ENCODE measurements around the gene ZNF253. TPM values are rescaled to one million over a fixed set of nuclear protein-coding genes. Genes with fewer than 3 reads are reported as not detected.
"Not testable (repeated sequence)": the region's sequence is repeated elsewhere in the genome, so short reads cannot be mapped to it uniquely, and the experiment has no call there.

Gene ZNF253
- total and polyA plus RNA-seq, 4 experiments from 2014 or later: 5.5 to 25.8 (median 16.3) TPM

GRCh38 chr19:19860756-19861390, 4.8 kb upstream of the ZNF253 start:
- peaks cover 0 to 1% of the 10 kb centered on the region in 2 donors for H3K27me3 Mint-ChIP-seq
- no peaks in the 10 kb centered on the region for H3K27me3 ChIP-seq (ENCODE audit: insufficient read depth, low read length)
- ChIA-PET POLR2A (ENCODE audit: partially characterized antibody) (interaction anchor here (1.0 to 2.7 kb wide), 7 partner anchors 11 to 193 kb away, joined by 3 to 14 read pairs (median 6); partner anchors contain the start of genes ZNF101, ZNF506 and ZNF93), CTCF (ENCODE audit: partially characterized antibody) (interaction anchor here (0.6 to 1.5 kb wide), 8 partner anchors 10 to 328 kb away, joined by 3 to 4 read pairs (median 3); partner anchors contain the start of gene ZNF506)
- intact Hi-C loops (cut with micrococcal nuclease): no loop called here
- H3K4me3 Mint-ChIP-seq: peak overlapping the region; percentile 31 to 85 (median 54)
- H3K36me3 Mint-ChIP-seq: peaks cover under 1 to 4% of the 10 kb centered on the region in 2 donors
- no peaks in the 10 kb centered on the region for H3K9me3 Mint-ChIP-seq
- peaks cover 2 to 14% (median 8%) of the 10 kb centered on the region in 4 donors for H3K4me1 Mint-ChIP-seq
- no peaks in the 10 kb centered on the region for H3K9me3 ChIP-seq (ENCODE audit: control insufficient read depth in 1 of 2, low read length in 2 of 2)
- H3K27ac Mint-ChIP-seq: peak overlapping the region in 2 of 7 donors; percentile 53 to 86
- H3K36me3 ChIP-seq (ENCODE audit: insufficient read depth, low read length): no peaks in the 10 kb centered on the region
- peak; percentile 50 to 77 (median 61) for DNase-seq
- no peaks in the 10 kb centered on the region for H3K4me1 ChIP-seq (ENCODE audit: insufficient read depth, low read length)
- H3K4me3 ChIP-seq (ENCODE audit: low read length in 2 of 2): no peak overlapping the region
- no peak overlapping the region for H3K27ac ChIP-seq (ENCODE audit: low read depth, low read length)

- ChIA-PET CTCF (ENCODE audit: partially characterized antibody) (interaction anchor here (0.8 to 1.9 kb wide), 4 partner anchors 11 to 335 kb away, joined by 3 to 4 read pairs (median 4); partner anchors contain the start of gene ZNF506), POLR2A (ENCODE audit: partially characterized antibody) (interaction anchor here (0.6 to 5.0 kb wide), 21 partner anchors 10 to 1703 kb away, joined by 3 to 132 read pairs (median 6); partner anchors contain the start of genes ATP13A1, ZNF101, ZNF14 and ZNF506)
- Mint-ChIP-seq H3K36me3 (peaks cover 3 to 17% of the 10 kb centered on the region in 2 donors), H3K27me3 (no peaks in the 10 kb centered on the region), H3K4me1 (peaks cover 24 to 54% (median 34%) of the 10 kb centered on the region in 4 donors), H3K27ac (peak overlapping the region; percentile 98 to 99 (median 98)), H3K9me3 (no peaks in the 10 kb centered on the region), H3K4me3 (peak overlapping the region; percentile 99 to 100 (median 100))
- peak overlapping the region; percentile 92 for H3K4me3 ChIP-seq (ENCODE audit: low read length in 2 of 2)
- H3K36me3 ChIP-seq (ENCODE audit: insufficient read depth, low read length): no peaks in the 10 kb centered on the region
- DNase-seq: peak in 4 of 5 donors; percentile 50 to 64 (median 52)
- H3K27ac ChIP-seq (ENCODE audit: low read depth, low read length): peak overlapping the region; percentile 75
- no peaks in the 10 kb centered on the region for H3K9me3 ChIP-seq (ENCODE audit: control insufficient read depth in 1 of 2, low read length in 2 of 2)
- H3K4me1 ChIP-seq (ENCODE audit: insufficient read depth, low read length): peaks cover 38% of the 10 kb centered on the region
- H3K27me3 ChIP-seq (ENCODE audit: insufficient read depth, low read length): no peaks in the 10 kb centered on the region
- intact Hi-C loops (cut with micrococcal nuclease): loop anchor here (1.0 kb wide), 4 partner anchors 45 to 203 kb away; partner anchors contain the start of genes ATP13A1, ZNF14 and ZNF506
Measured at GRCh38 chr19:19866611-19867248, 1.0 kb downstream of the ZNF253 start.

- H3K27ac Mint-ChIP-seq; H3K27ac ChIP-seq (ENCODE audit: low read depth, low read length); DNase-seq; H3K27me3 Mint-ChIP-seq; H3K36me3 ChIP-seq (ENCODE audit: insufficient read depth, low read length); H3K9me3 ChIP-seq (ENCODE audit: control insufficient read depth in 1 of 2, low read length in 2 of 2); intact Hi-C loops (cut with micrococcal nuclease); H3K27me3 ChIP-seq (ENCODE audit: insufficient read depth, low read length); H3K4me3 ChIP-seq (ENCODE audit: low read length in 2 of 2); H3K9me3 Mint-ChIP-seq; H3K4me3 Mint-ChIP-seq: not testable (repeated sequence)
- H3K36me3 Mint-ChIP-seq: peaks cover 9 to 30% of the 10 kb centered on the region in 2 donors
- peaks cover 42% of the 10 kb centered on the region for H3K4me1 ChIP-seq (ENCODE audit: insufficient read depth, low read length)
- ChIA-PET POLR2A (ENCODE audit: partially characterized antibody) (interaction anchor here (1.3 to 2.7 kb wide), 4 partner anchors 31 to 202 kb away, joined by 4 to 21 read pairs (median 10); partner anchors contain the start of genes ZNF101, ZNF506 and ZNF93), CTCF (ENCODE audit: partially characterized antibody) (interaction anchor here (1.1 to 2.8 kb wide), 4 partner anchors 31 to 338 kb away, joined by 3 to 9 read pairs (median 6); partner anchors contain the start of genes ZNF506 and ZNF93)
- H3K4me1 Mint-ChIP-seq: peaks cover 30 to 58% (median 45%) of the 10 kb centered on the region in 4 donors
Measured at GRCh38 chr19:19870086-19870485, 4.4 kb downstream of the ZNF253 start.

- Histone ChIP-seq H3K4me1 (ENCODE audit: insufficient read depth, low read length) (peaks cover 39% of the 10 kb centered on the region), H3K27me3 (ENCODE audit: insufficient read depth, low read length) (no peaks in the 10 kb centered on the region), H3K27ac (ENCODE audit: low read depth, low read length) (peak overlapping the region; percentile 1), H3K4me3 (ENCODE audit: low read length in 2 of 2) (no peak overlapping the region), H3K36me3 (ENCODE audit: insufficient read depth, low read length) (no peaks in the 10 kb centered on the region), H3K9me3 (ENCODE audit: control insufficient read depth in 1 of 2, low read length in 2 of 2) (no peaks in the 10 kb centered on the region)
- Mint-ChIP-seq H3K4me1 (peaks cover 35 to 50% (median 40%) of the 10 kb centered on the region in 4 donors), H3K4me3 (peak overlapping the region in 3 of 8 donors; percentile 18 to 38 (median 27)), H3K27ac (peak overlapping the region in 4 of 7 donors; percentile 0 to 70 (median 31)), H3K27me3 (no peaks in the 10 kb centered on the region), H3K36me3 (peaks cover 22 to 28% of the 10 kb centered on the region in 2 donors), H3K9me3 (peaks cover 0 to 7% (median 0%) of the 10 kb centered on the region in 8 donors)
- ChIA-PET CTCF (ENCODE audit: partially characterized antibody) (interaction anchor here (2.2 to 2.8 kb wide), 2 partner anchors 29 to 340 kb away, joined by 8 to 9 read pairs; partner anchors contain the start of gene ZNF93), POLR2A (ENCODE audit: partially characterized antibody) (interaction anchor here (0.6 to 2.7 kb wide), 8 partner anchors 12 to 228 kb away, joined by 3 to 21 read pairs (median 5); partner anchors contain the start of genes ZNF101 and ZNF506)
- intact Hi-C loops (cut with micrococcal nuclease): no loop called here
- no peak for DNase-seq
Measured at GRCh38 chr19:19871932-19872331, 6.2 kb downstream of the ZNF253 start.

- Histone ChIP-seq H3K27ac (ENCODE audit: low read depth, low read length) (no peak overlapping the region), H3K4me3 (ENCODE audit: low read length in 2 of 2) (no peak overlapping the region), H3K27me3 (ENCODE audit: insufficient read depth, low read length) (no peaks in the 10 kb centered on the region), H3K36me3 (ENCODE audit: insufficient read depth, low read length) (no peaks in the 10 kb centered on the region), H3K9me3 (ENCODE audit: control insufficient read depth in 1 of 2, low read length in 2 of 2) (no peaks in the 10 kb centered on the region), H3K4me1 (ENCODE audit: insufficient read depth, low read length) (peaks cover 25% of the 10 kb centered on the region)
- ChIA-PET CTCF (ENCODE audit: partially characterized antibody) (no interaction called here), POLR2A (ENCODE audit: partially characterized antibody) (interaction anchor here (0.8 kb wide), 1 partner anchor 204 kb away, joined by 3 read pairs; no protein-coding TSS in a partner anchor)
- DNase-seq: no peak
- no peak overlapping the region for H3K27ac Mint-ChIP-seq
- peaks cover 0 to 7% (median 0%) of the 10 kb centered on the region in 8 donors for H3K9me3 Mint-ChIP-seq
- intact Hi-C loops (cut with micrococcal nuclease): no loop called here
- H3K4me3 Mint-ChIP-seq: no peak overlapping the region
- H3K4me1 Mint-ChIP-seq: peaks cover 24 to 43% (median 31%) of the 10 kb centered on the region in 4 donors
- H3K27me3 Mint-ChIP-seq: no peaks in the 10 kb centered on the region
- peaks cover 25 to 32% of the 10 kb centered on the region in 2 donors for H3K36me3 Mint-ChIP-seq
Measured at GRCh38 chr19:19873381-19873780, 7.7 kb downstream of the ZNF253 start.

GRCh38 chr19:19877724-19878123, 12.0 kb downstream of the ZNF253 start:
- Mint-ChIP-seq H3K4me1 (peaks cover 4 to 16% (median 12%) of the 10 kb centered on the region in 4 donors), H3K36me3 (peaks cover 48% of the 10 kb centered on the region in 2 donors), H3K27ac (no peak overlapping the region), H3K4me3 (no peak overlapping the region), H3K9me3 (peaks cover 0 to 14% (median 0%) of the 10 kb centered on the region in 8 donors), H3K27me3 (no peaks in the 10 kb centered on the region)
- H3K27ac ChIP-seq (ENCODE audit: low read depth, low read length): no peak overlapping the region
- H3K36me3 ChIP-seq (ENCODE audit: insufficient read depth, low read length): peaks cover 6% of the 10 kb centered on the region
- no peaks in the 10 kb centered on the region for H3K9me3 ChIP-seq (ENCODE audit: control insufficient read depth in 1 of 2, low read length in 2 of 2)
- no peak for DNase-seq
- CTCF ChIA-PET (ENCODE audit: partially characterized antibody): interaction anchor here (0.7 kb wide), 1 partner anchor 11 kb away, joined by 3 read pairs; no protein-coding TSS in a partner anchor
- no peaks in the 10 kb centered on the region for H3K4me1 ChIP-seq (ENCODE audit: insufficient read depth, low read length)
- intact Hi-C loops (cut with micrococcal nuclease): no loop called here
- no peak overlapping the region for H3K4me3 ChIP-seq (ENCODE audit: low read length in 2 of 2)
- POLR2A ChIA-PET (ENCODE audit: partially characterized antibody): interaction anchor here (1.9 kb wide), 1 partner anchor 12 kb away, joined by 10 read pairs; the partner anchor contains the start of gene ZNF253
- H3K27me3 ChIP-seq (ENCODE audit: insufficient read depth, low read length): no peaks in the 10 kb centered on the region

Data from CD4-positive, alpha-beta memory T cell (primary cell).